OCI-LY7 (cell line): ENCODE results near the gene MAML3.

Experiments
- EZH2phosphoT487 ChIP-seq: fragments of 200-600 bp; sonication (generic); IDR thresholded peaks from 2 replicates; pipeline ENCODE4 v1.6.1; 2018; ENCODE audit warnings: low read depth, borderline replicate concordance, mild to moderate bottlenecking, mixed run types, antibody characterized with exemption, low read length, moderate library complexity, mixed read lengths
- TF ChIP-seq, protein P1 (sequence below): fragments of 200-600 bp; sonication (generic); conservative IDR thresholded peaks from 2 replicates; pipeline ENCODE4 v1.5.1; 2014; ENCODE audit warnings: mild to moderate bottlenecking, antibody characterized with exemption, low read length, moderate library complexity, mixed read lengths

DNA sequence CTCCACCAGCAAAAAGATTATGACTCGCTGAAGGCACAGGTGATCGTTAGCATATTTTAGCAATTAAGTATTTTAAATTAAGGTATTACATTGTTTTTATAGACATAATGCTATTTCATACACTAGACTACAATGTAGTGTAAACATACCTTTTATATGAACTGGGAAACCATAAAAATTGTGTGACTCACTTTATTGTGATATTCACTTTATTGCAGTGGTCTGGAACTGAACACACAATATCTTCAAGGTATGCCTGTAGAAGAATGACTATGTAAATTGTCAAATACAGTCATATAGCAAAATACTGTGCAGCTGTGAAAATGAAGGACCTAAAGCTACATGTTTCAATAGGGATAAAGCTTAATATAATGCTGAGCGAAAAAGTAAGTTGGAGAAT is 26.6 kb upstream of the MAML3 start:
- TF ChIP-seq, protein P1, sequence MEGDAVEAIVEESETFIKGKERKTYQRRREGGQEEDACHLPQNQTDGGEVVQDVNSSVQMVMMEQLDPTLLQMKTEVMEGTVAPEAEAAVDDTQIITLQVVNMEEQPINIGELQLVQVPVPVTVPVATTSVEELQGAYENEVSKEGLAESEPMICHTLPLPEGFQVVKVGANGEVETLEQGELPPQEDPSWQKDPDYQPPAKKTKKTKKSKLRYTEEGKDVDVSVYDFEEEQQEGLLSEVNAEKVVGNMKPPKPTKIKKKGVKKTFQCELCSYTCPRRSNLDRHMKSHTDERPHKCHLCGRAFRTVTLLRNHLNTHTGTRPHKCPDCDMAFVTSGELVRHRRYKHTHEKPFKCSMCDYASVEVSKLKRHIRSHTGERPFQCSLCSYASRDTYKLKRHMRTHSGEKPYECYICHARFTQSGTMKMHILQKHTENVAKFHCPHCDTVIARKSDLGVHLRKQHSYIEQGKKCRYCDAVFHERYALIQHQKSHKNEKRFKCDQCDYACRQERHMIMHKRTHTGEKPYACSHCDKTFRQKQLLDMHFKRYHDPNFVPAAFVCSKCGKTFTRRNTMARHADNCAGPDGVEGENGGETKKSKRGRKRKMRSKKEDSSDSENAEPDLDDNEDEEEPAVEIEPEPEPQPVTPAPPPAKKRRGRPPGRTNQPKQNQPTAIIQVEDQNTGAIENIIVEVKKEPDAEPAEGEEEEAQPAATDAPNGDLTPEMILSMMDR, result no peak
- TF ChIP-seq EZH2phosphoT487, result no peak
